Kidney tubule cell (primary cell): ENCODE results near the gene GOLGA8K.
"Not testable (repeated sequence)": the region's sequence is repeated elsewhere in the genome, so short reads cannot be mapped to it uniquely, and the experiment has no call there.

Experiments used
- DNase-seq: peaks from one replicate; pipeline ENCODE4 v3.0.0-alpha.2; 2018; ENCODE audit warnings: low spot score

Gene GOLGA8K

GRCh38 chr15:32356909-32357308, 46.2 kb downstream of the GOLGA8K start:
- DNase-seq, result not testable (repeated sequence)

GRCh38 chr15:32352748-32353147, 50.3 kb downstream of the GOLGA8K start:
- DNase-seq, result not testable (repeated sequence)

GRCh38 chr15:32350563-32351220, 52.4 kb downstream of the GOLGA8K start:
- DNase-seq, result not testable (repeated sequence)

GRCh38 chr15:32347037-32347436, 56.1 kb downstream of the GOLGA8K start:
- DNase-seq, result not testable (repeated sequence)

- DNase-seq, result not testable (repeated sequence)
Measured at GRCh38 chr15:32345978-32346547, 57.0 kb downstream of the GOLGA8K start.

GRCh38 chr15:32343921-32344320, 59.2 kb downstream of the GOLGA8K start:
- not testable (repeated sequence) for DNase-seq
